Adrenal gland (tissue), 12 donors: Measurements from ENCODE around the gene PAQR4. TPM values are rescaled to one million over a fixed set of nuclear protein-coding genes. Genes with fewer than 3 reads are reported as not detected.

Source experiments
- DNase-seq, 7 donors: peaks; one replicate each; pipeline ENCODE4 v3.0.0-alpha.2; 2019 to 2020
- H3K27ac ChIP-seq, 5 donors: fragments of 200-600 bp; sonication (generic) in 4 of 5; 1 replicate in 3 of 5; 2 replicates in 2 of 5; pipeline versions ENCODE4 v1.5.1 to v1.8.0; 2016 to 2020; ENCODE audit warnings: mild to moderate bottlenecking in 1 of 5
- H3K27me3 ChIP-seq: fragments of 200-600 bp; 2 replicates; pipeline ENCODE4 v1.8.0; 2021
- H3K36me3 ChIP-seq, 2 donors: fragments of 200-600 bp; replicated peaks in 1 of 2; 1 replicate in 1 of 2; 2 replicates in 1 of 2; pipeline versions ENCODE4 v1.5.1 to v1.8.0; 2018 to 2022
- H3K4me1 ChIP-seq, 2 donors: fragments of 200-600 bp; replicated peaks in 1 of 2; 1 replicate in 1 of 2; 2 replicates in 1 of 2; pipeline versions ENCODE4 v1.5.1 to v1.8.0; 2018 to 2021
- H3K4me3 ChIP-seq, 4 donors: fragments of 200-600 bp; sonication (generic) in 3 of 4; one replicate each; pipeline ENCODE4 v1.5.1; 2016 to 2018
- H3K9me3 ChIP-seq, 3 donors: fragments of 200-600 bp; sonication (generic) in 1 of 3; replicated peaks in 1 of 3; 1 replicate in 2 of 3; 2 replicates in 1 of 3; pipeline versions ENCODE4 v1.5.1 to v1.8.0; 2016 to 2021
- POLR2A ChIP-seq, 2 donors: fragments of 450-650 bp; IDR thresholded peaks; one replicate each; pipeline ENCODE4 v1.6.1; 2017; ENCODE audit warnings: antibody characterized with exemption in 2 of 2, mild to moderate bottlenecking in 2 of 2, moderate library complexity in 1 of 2
- WGBS, 4 donors: extraction: QIAGEN DNeasy Blood & Tissue Kit in 2 of 4; methylation state at CpG; one replicate each; pipeline versions ENCODE4 v1.1.5 to v1.1.7; 2013 to 2017; 5-methylcytosine and 5-hydroxymethylcytosine counted together
- intact Hi-C, 2 donors: fragments of 100-400 bp; cut with DNase I; formaldehyde crosslinking; loops; one replicate each; pipeline versions ENCODE4 v1.14.1 to v1.15.0; 2022 to 2023
- polyA plus RNA-seq, 3 donors: library from polyadenylated mRNA; stranded (reverse); fragments of 200-250 nt in 2 of 3; fragments of 350-450 nt in 1 of 3; fragmentation: Illumina TruSeq in 1 of 3; extraction: RNeasy Lipid Tissue Mini Kit (QIAGEN cat#74804) in 1 of 3; gene quantifications; one replicate each; pipeline ENCODE4 v1.2.3, GENCODE V29; 2013 to 2014
- small RNA-seq, 2 donors: library from RNA; depleted of rRNA; stranded (forward); fragments of <200 nt; gene quantifications; one replicate each; pipeline ENCODE3, GENCODE V24; 2016
- total RNA-seq, 9 donors: library from RNA; depleted of rRNA in 4 of 9; stranded (reverse); fragments of >200 nt in 4 of 9; fragments of 120-200 nt in 1 of 9; fragmentation: NEBNext Ultra II Directional in 1 of 9; extraction: Animal tissue kit (Norgen Biotek cat#: 25700) in 1 of 9; gene quantifications; one replicate each; pipeline versions ENCODE4 v1.1.0 to v1.2.4, GENCODE V29; 2013 to 2023
- TF ChIP-seq, protein P1 (sequence below), 6 experiments: fragments of 450-650 bp in 4 of 6; fragments of 200-600 bp in 2 of 6; sonication (generic) in 1 of 6; IDR thresholded peaks; 1 replicate in 5 of 6; 2 replicates in 1 of 6; pipeline versions ENCODE4 v1.5.1 to v1.8.0; 2016 to 2021; ENCODE audit warnings: antibody characterized with exemption in 6 of 6, mild to moderate bottlenecking in 2 of 6, moderate library complexity in 1 of 6
- donor health status: healthy with polysubstance abuse.
- donor health status: Bipolar disorder and iron deficiency.
- donor health status: DM: yes; HTN: yes; CAD: no.
- donor health status: DM: no; HTN: no; CAD: no.
- donor health status: DM: no; HTN: no; CAD: no.
- donor health status: DM: yes; HTN: yes; CAD: no.

Gene PAQR4
- total and polyA plus RNA-seq, 12 donors = 4.1 to 17.0 (median 12.1) TPM

- TF ChIP-seq, protein P1, sequence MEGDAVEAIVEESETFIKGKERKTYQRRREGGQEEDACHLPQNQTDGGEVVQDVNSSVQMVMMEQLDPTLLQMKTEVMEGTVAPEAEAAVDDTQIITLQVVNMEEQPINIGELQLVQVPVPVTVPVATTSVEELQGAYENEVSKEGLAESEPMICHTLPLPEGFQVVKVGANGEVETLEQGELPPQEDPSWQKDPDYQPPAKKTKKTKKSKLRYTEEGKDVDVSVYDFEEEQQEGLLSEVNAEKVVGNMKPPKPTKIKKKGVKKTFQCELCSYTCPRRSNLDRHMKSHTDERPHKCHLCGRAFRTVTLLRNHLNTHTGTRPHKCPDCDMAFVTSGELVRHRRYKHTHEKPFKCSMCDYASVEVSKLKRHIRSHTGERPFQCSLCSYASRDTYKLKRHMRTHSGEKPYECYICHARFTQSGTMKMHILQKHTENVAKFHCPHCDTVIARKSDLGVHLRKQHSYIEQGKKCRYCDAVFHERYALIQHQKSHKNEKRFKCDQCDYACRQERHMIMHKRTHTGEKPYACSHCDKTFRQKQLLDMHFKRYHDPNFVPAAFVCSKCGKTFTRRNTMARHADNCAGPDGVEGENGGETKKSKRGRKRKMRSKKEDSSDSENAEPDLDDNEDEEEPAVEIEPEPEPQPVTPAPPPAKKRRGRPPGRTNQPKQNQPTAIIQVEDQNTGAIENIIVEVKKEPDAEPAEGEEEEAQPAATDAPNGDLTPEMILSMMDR (IDR thresholded peaks at IDR 0.05) = peak in 4 of 6 experiments; percentile 12 to 20 (median 16)
- no peak for TF ChIP-seq POLR2A (IDR thresholded peaks at IDR 0.05)
- no peaks in the 10 kb centered on the region for H3K9me3 ChIP-seq
- peak overlapping the region; percentile 88 to 99 (median 97) for H3K27ac ChIP-seq
- peak; percentile 83 to 94 (median 91) for DNase-seq
- 2 to 11% (median 8%) methylated on average over 7 to 25 of the region's 25 CpGs for WGBS, 4 donors
- peaks cover 0 to 7% of the 10 kb centered on the region in 2 donors for H3K36me3 ChIP-seq
- H3K4me1 ChIP-seq = peaks cover 29 to 53% of the 10 kb centered on the region in 2 donors
- peak overlapping the region in 2 of 4 donors; percentile 83 to 90 for H3K4me3 ChIP-seq
- peaks cover 10% of the 10 kb centered on the region for H3K27me3 ChIP-seq
- intact Hi-C loops = no loop called here
Measured at GRCh38 chr16:3021449-3022207, 52.5 kb downstream of the PAQR4 start.

- intact Hi-C loops = no loop called here
Measured at GRCh38 chr16:3022208-3022683, 53.1 kb downstream of the PAQR4 start.

GRCh38 chr16:3022684-3023414 is 53.7 kb downstream of the PAQR4 start:
- H3K4me3 ChIP-seq = peak overlapping the region in 2 of 4 donors; percentile 60 to 80
- 22 to 44% (median 32%) methylated on average over 5 to 8 of the region's 8 CpGs for WGBS, 4 donors
- intact Hi-C loops = no loop called here
- peaks cover 10% of the 10 kb centered on the region for H3K27me3 ChIP-seq
- peak in 2 of 7 donors; percentile 50 to 71 for DNase-seq
- no peak for TF ChIP-seq POLR2A (IDR thresholded peaks at IDR 0.05)
- peaks cover 0 to 16% of the 10 kb centered on the region in 2 donors for H3K36me3 ChIP-seq
- H3K9me3 ChIP-seq = no peaks in the 10 kb centered on the region
- peaks cover 29 to 53% of the 10 kb centered on the region in 2 donors for H3K4me1 ChIP-seq
- H3K27ac ChIP-seq = peak overlapping the region; percentile 88 to 99 (median 97)

More at GRCh38 chr16:3022208-3022683, 53.1 kb downstream of the PAQR4 start:
- peaks cover 29 to 53% of the 10 kb centered on the region in 2 donors for H3K4me1 ChIP-seq
- TF ChIP-seq, protein P1 (IDR thresholded peaks at IDR 0.05) = no peak
- TF ChIP-seq POLR2A (IDR thresholded peaks at IDR 0.05) = peak in 1 of 2 donors; percentile 72
- WGBS, 4 donors = 0 to 22% (median 11%) methylated on average over 5 to 8 of the region's 8 CpGs
- no peaks in the 10 kb centered on the region for H3K9me3 ChIP-seq
- H3K36me3 ChIP-seq = peaks cover 0 to 13% of the 10 kb centered on the region in 2 donors
- H3K4me3 ChIP-seq = peak overlapping the region in 1 of 4 donors; percentile 90
- H3K27me3 ChIP-seq = peaks cover 10% of the 10 kb centered on the region
- H3K27ac ChIP-seq = peak overlapping the region; percentile 88 to 99 (median 97)
- DNase-seq = peak; percentile 89 to 97 (median 95)

Small RNA genes lying within 50 kb of the gene (small RNA-seq; reads per million reads assigned to genes)
- gene LINC00514 = 0 reads per million in 2 donors

Other genes starting within 250 kb of the PAQR4 start
- 1 to 10 TPM in 5 of 9 donors, under 1 TPM in 3, not detected in 1; 0.33 to 2.1 (median 1.4) TPM for gene PRSS27, start 249.1 kb upstream of the PAQR4 start, total RNA-seq
- 1 to 10 TPM in 2 of 3 donors, not detected in 1; 2.6 to 2.7 TPM for gene PRSS27, start 249.1 kb upstream of the PAQR4 start, polyA plus RNA-seq
- 100 to 1,000 TPM in 8 of 9 donors, 10 to 100 TPM in 1; 81.7 to 848 (median 294) TPM for gene SRRM2, start 216.7 kb upstream of the PAQR4 start, total RNA-seq
- 1,000 to 10,000 TPM in 1 of 3 donors, 100 to 1,000 TPM in 2; 289 to 3,120 (median 744) TPM for gene SRRM2, start 216.7 kb upstream of the PAQR4 start, polyA plus RNA-seq
- gene ELOB, start 192.1 kb upstream of the PAQR4 start, total RNA-seq = 100 to 1,000 TPM in 8 of 9 donors, 10 to 100 TPM in 1; 98.2 to 730 (median 323) TPM
- gene ELOB, start 192.1 kb upstream of the PAQR4 start, polyA plus RNA-seq = 1,000 to 10,000 TPM in 1 of 3 donors, 100 to 1,000 TPM in 1, 10 to 100 TPM in 1; 72.7 to 1,030 (median 891) TPM
- gene PRSS33, start 181.8 kb upstream of the PAQR4 start, total RNA-seq = not detected
- gene PRSS33, start 181.8 kb upstream of the PAQR4 start, polyA plus RNA-seq = not detected
- gene PRSS41, start 170.9 kb upstream of the PAQR4 start, total RNA-seq = not detected
- not detected for gene PRSS41, start 170.9 kb upstream of the PAQR4 start, polyA plus RNA-seq
- gene PRSS21, start 152.1 kb upstream of the PAQR4 start, total RNA-seq = under 1 TPM in 3 of 9 donors, not detected in 6; 0.72 to 0.88 (median 0.83) TPM
- 1 to 10 TPM in 1 of 3 donors, under 1 TPM in 2; 0.20 to 2.6 (median 0.98) TPM for gene PRSS21, start 152.1 kb upstream of the PAQR4 start, polyA plus RNA-seq
- 100 to 1,000 TPM in 1 of 9 donors, 1 to 10 TPM in 3, under 1 TPM in 3, not detected in 2; 0.41 to 119 (median 1.2) TPM for gene ZG16B, start 139.0 kb upstream of the PAQR4 start, total RNA-seq
- gene ZG16B, start 139.0 kb upstream of the PAQR4 start, polyA plus RNA-seq = under 1 TPM in 2 of 3 donors, not detected in 1; 0.35 to 0.81 TPM
- gene PRSS22, start 111.2 kb upstream of the PAQR4 start, total RNA-seq = under 1 TPM in 2 of 9 donors, not detected in 7; 0.32 to 0.41 TPM
- gene PRSS22, start 111.2 kb upstream of the PAQR4 start, polyA plus RNA-seq = under 1 TPM in 1 of 3 donors, not detected in 2; 0.07 TPM
- 100 to 1,000 TPM in 4 of 9 donors, 10 to 100 TPM in 5; 28.8 to 232 (median 69.9) TPM for gene FLYWCH2, start 86.1 kb upstream of the PAQR4 start, total RNA-seq
- gene FLYWCH2, start 86.1 kb upstream of the PAQR4 start, polyA plus RNA-seq = 10 to 100 TPM; 16.7 to 87.1 (median 49.5) TPM
- 10 to 100 TPM; 13.6 to 89.8 (median 46.4) TPM for gene FLYWCH1, start 57.4 kb upstream of the PAQR4 start, total RNA-seq
- gene FLYWCH1, start 57.4 kb upstream of the PAQR4 start, polyA plus RNA-seq = 10 to 100 TPM in 2 of 3 donors, 1 to 10 TPM in 1; 3.3 to 79.7 (median 55.6) TPM
- gene KREMEN2, start 5.1 kb upstream of the PAQR4 start, total RNA-seq = not detected
- gene KREMEN2, start 5.1 kb upstream of the PAQR4 start, polyA plus RNA-seq = not detected
- gene PKMYT1, start 11.1 kb downstream of the PAQR4 start, total RNA-seq = 1 to 10 TPM in 8 of 9 donors, under 1 TPM in 1; 0.46 to 7.0 (median 2.9) TPM
- gene PKMYT1, start 11.1 kb downstream of the PAQR4 start, polyA plus RNA-seq = 1 to 10 TPM; 1.0 to 3.7 (median 2.0) TPM
- gene CLDN9, start 43.6 kb downstream of the PAQR4 start, total RNA-seq = under 1 TPM in 2 of 9 donors, not detected in 7; 0.28 to 0.31 TPM
- 1 to 10 TPM in 1 of 3 donors, under 1 TPM in 1, not detected in 1; 0.34 to 1.4 TPM for gene CLDN9, start 43.6 kb downstream of the PAQR4 start, polyA plus RNA-seq
- gene CLDN6, start 48.8 kb downstream of the PAQR4 start, total RNA-seq = under 1 TPM in 2 of 9 donors, not detected in 7; 0.46 to 0.47 TPM
- not detected for gene CLDN6, start 48.8 kb downstream of the PAQR4 start, polyA plus RNA-seq
- gene TNFRSF12A, start 51.0 kb downstream of the PAQR4 start, total RNA-seq = 100 to 1,000 TPM in 2 of 9 donors, 10 to 100 TPM in 6, 1 to 10 TPM in 1; 8.8 to 175 (median 42.5) TPM
- 100 to 1,000 TPM in 1 of 3 donors, 10 to 100 TPM in 2; 41.8 to 124 (median 60.9) TPM for gene TNFRSF12A, start 51.0 kb downstream of the PAQR4 start, polyA plus RNA-seq
- 100 to 1,000 TPM in 1 of 9 donors, 10 to 100 TPM in 8; 35.4 to 138 (median 62.7) TPM for gene HCFC1R1, start 54.6 kb downstream of the PAQR4 start, total RNA-seq
- gene HCFC1R1, start 54.6 kb downstream of the PAQR4 start, polyA plus RNA-seq = 100 to 1,000 TPM in 2 of 3 donors, 10 to 100 TPM in 1; 29.7 to 609 (median 462) TPM
- 10 to 100 TPM; 14.9 to 24.3 (median 17.3) TPM for gene THOC6, start 54.7 kb downstream of the PAQR4 start, total RNA-seq
- gene THOC6, start 54.7 kb downstream of the PAQR4 start, polyA plus RNA-seq = 100 to 1,000 TPM in 1 of 3 donors, 10 to 100 TPM in 1, 1 to 10 TPM in 1; 9.0 to 107 (median 78.6) TPM
- under 1 TPM in 2 of 9 donors, not detected in 7; 0.14 to 0.31 TPM for gene BICDL2, start 67.6 kb downstream of the PAQR4 start, total RNA-seq
- gene BICDL2, start 67.6 kb downstream of the PAQR4 start, polyA plus RNA-seq = under 1 TPM in 2 of 3 donors, not detected in 1; 0.20 to 0.24 TPM
- under 1 TPM in 8 of 9 donors, not detected in 1; 0.11 to 0.65 (median 0.35) TPM for gene MMP25, start 77.2 kb downstream of the PAQR4 start, total RNA-seq
- 1 to 10 TPM in 1 of 3 donors, under 1 TPM in 2; 0.09 to 3.1 (median 0.47) TPM for gene MMP25, start 77.2 kb downstream of the PAQR4 start, polyA plus RNA-seq
- gene IL32, start 96.3 kb downstream of the PAQR4 start, total RNA-seq = 100 to 1,000 TPM in 1 of 9 donors, 10 to 100 TPM in 6, 1 to 10 TPM in 2; 3.9 to 106 (median 22.0) TPM
- gene IL32, start 96.3 kb downstream of the PAQR4 start, polyA plus RNA-seq = 100 to 1,000 TPM in 2 of 3 donors, 10 to 100 TPM in 1; 19.9 to 127 (median 118) TPM
- under 1 TPM in 3 of 9 donors, not detected in 6; 0.11 to 0.50 (median 0.15) TPM for gene ZSCAN10, start 129.9 kb downstream of the PAQR4 start, total RNA-seq
- under 1 TPM in 1 of 3 donors, not detected in 2; 0.13 TPM for gene ZSCAN10, start 129.9 kb downstream of the PAQR4 start, polyA plus RNA-seq
- gene ZNF205, start 143.2 kb downstream of the PAQR4 start, total RNA-seq = 10 to 100 TPM in 8 of 9 donors, 1 to 10 TPM in 1; 6.3 to 25.5 (median 13.3) TPM
- gene ZNF205, start 143.2 kb downstream of the PAQR4 start, polyA plus RNA-seq = 10 to 100 TPM in 2 of 3 donors, 1 to 10 TPM in 1; 3.8 to 86.1 (median 33.9) TPM
- 10 to 100 TPM in 7 of 9 donors, 1 to 10 TPM in 2; 2.6 to 19.3 (median 12.6) TPM for gene ZNF213, start 165.7 kb downstream of the PAQR4 start, total RNA-seq
- 10 to 100 TPM in 2 of 3 donors, 1 to 10 TPM in 1; 4.2 to 19.5 (median 10.4) TPM for gene ZNF213, start 165.7 kb downstream of the PAQR4 start, polyA plus RNA-seq
- gene OR1F1, start 218.9 kb downstream of the PAQR4 start, total RNA-seq = not detected
- gene OR1F1, start 218.9 kb downstream of the PAQR4 start, polyA plus RNA-seq = not detected